ENCODE data around the gene VKORC1L1. TPM values are rescaled to one million over a fixed set of nuclear protein-coding genes. Genes with fewer than 3 reads are reported as not detected.

Gene VKORC1L1
- total and polyA plus RNA-seq, 2 of the 8 experiments (the other 6 are each of a cell fraction or from before 2014, with no cell fraction given), result 12.7 to 45.3 TPM

GRCh38 chr7:65910237-65910636 lies 37.4 kb downstream of the VKORC1L1 start:
- Histone ChIP-seq H2BK15ac (ENCODE audit: low read length) (no peak overlapping the region), H3K56ac (replicated peaks; ENCODE audit: insufficient read length, low read depth, low read length) (no peak overlapping the region), H4K8ac (ENCODE audit: extremely low read depth, insufficient read depth, low read length) (no peak overlapping the region), H3K27me3 (replicated peaks in 1 of 4; ENCODE audit: control insufficient read depth in 3 of 4, extremely low read depth in 1 of 4, insufficient read depth in 3 of 4, low read length in 3 of 4) (no peaks in the 10 kb centered on the region), H4K91ac (replicated peaks; ENCODE audit: insufficient read length, low read length) (no peak overlapping the region), H3K79me1 (ENCODE audit: low read depth, low read length) (no peaks in the 10 kb centered on the region), H3K18ac (ENCODE audit: extremely low read depth, low read length) (no peak overlapping the region), H4K5ac (ENCODE audit: insufficient read length, low read depth, low read length) (no peak overlapping the region), H3K4ac (replicated peaks; ENCODE audit: insufficient read length, low read depth, low read length) (no peak overlapping the region), H3K4me1 (replicated peaks in 1 of 4; ENCODE audit: control insufficient read depth in 3 of 4, insufficient read depth in 4 of 4, low read length in 3 of 4) (peaks cover 0 to 5% (median 0%) of the 10 kb centered on the region in 4 experiments; a peak in 1 of 7 replicates), H3K36me3 (ENCODE audit: control insufficient read depth in 2 of 4, insufficient read depth in 4 of 4, low read length in 3 of 4) (no peaks in the 10 kb centered on the region), H2AFZ (ENCODE audit: low read length) (no peak overlapping the region), H2BK5ac (ENCODE audit: low read depth, low read length) (no peak overlapping the region), H3K4me3 (ENCODE audit: extremely low read depth in 1 of 4, insufficient read depth in 2 of 4, low read depth in 3 of 4, low read length in 4 of 4) (no peak overlapping the region), H3K9me3 (ENCODE audit: insufficient read depth in 2 of 2, low read depth in 1 of 2, low read length in 1 of 2) (no peaks in the 10 kb centered on the region), H4K20me1 (replicated peaks in 1 of 2; ENCODE audit: control insufficient read depth in 1 of 2, insufficient read depth in 2 of 2, low read length in 2 of 2) (peaks cover 2 to 4% of the 10 kb centered on the region in 2 experiments), H3K4me2 (ENCODE audit: insufficient read depth in 1 of 2, low read depth in 2 of 2, low read length in 2 of 2) (no peak overlapping the region), H2BK20ac (ENCODE audit: low read length) (no peak overlapping the region), H3K9ac (replicated peaks in 1 of 4; ENCODE audit: extremely low read depth in 1 of 4, low read depth in 3 of 4, low read length in 3 of 4) (no peak overlapping the region), H3K23ac (ENCODE audit: insufficient read length) (no peak overlapping the region), H3K79me2 (ENCODE audit: control insufficient read depth in 1 of 2, insufficient read depth in 2 of 2, low read length in 2 of 2) (peaks cover 0 to 29% of the 10 kb centered on the region in 2 experiments; a peak in 2 of 4 replicates), H2AK5ac (ENCODE audit: low read depth, low read length) (no peak overlapping the region), H3K27ac (ENCODE audit: low read depth, low read length) (no peak overlapping the region), H2BK12ac (ENCODE audit: low read depth, low read length) (no peak overlapping the region), H2BK120ac (replicated peaks; ENCODE audit: low read depth, low read length) (no peak overlapping the region), H3K14ac (ENCODE audit: insufficient read length) (no peak overlapping the region), H3K23me2 (ENCODE audit: low read depth, low read length) (no peaks in the 10 kb centered on the region; the same call in 1 of the 2 replicates)
- DNase-seq (ENCODE audit: low read depth in 1 of 2, low spot score in 2 of 2), result no peak
- 50% methylated on average over 2 of the region's 2 CpGs; no CpG with 5 or more reads in 1 of the 2 experiments for WGBS, 2 experiments (ENCODE audit: extremely low coverage in 1 of 2, insufficient coverage in 1 of 2, insufficient read length in 1 of 2, insufficient replicate concordance in 2 of 2, low coverage in 1 of 2, low lambda C conversion rate in 2 of 2, missing lambda C conversion rate in 1 of 2)
- TF ChIP-seq SP1 (IDR thresholded peaks at IDR 0.05; ENCODE audit: low read depth, low read length) (no peak), ATF2 (IDR thresholded peaks at IDR 0.05; ENCODE audit: low read length) (no peak), E2F6 (IDR thresholded peaks at IDR 0.05) (no peak)
- FAIRE-seq, result no peak
- ChIA-PET POLR2A (ENCODE audit: partially characterized antibody) (no interaction called here), CTCF (ENCODE audit: partially characterized antibody) (no interaction called here)
